WERI-Rb-1 (cell line): Measurements from ENCODE around the gene CHST6.
"Not testable (repeated sequence)": the region's sequence is repeated elsewhere in the genome, so short reads cannot be mapped to it uniquely, and the experiment has no call there.

Source experiments
- DNase-seq: peaks from one replicate; pipeline ENCODE4 v3.0.0-alpha.2; 2020
- H3K27ac ChIP-seq: fragments of 250-450 bp; sonication (Bioruptor Pico); 2 replicates; pipeline ENCODE4 v1.5.1; 2020; ENCODE audit warnings: mild to moderate bottlenecking, moderate library complexity
- H3K27me3 ChIP-seq: fragments of 250-450 bp; sonication (Bioruptor Pico); 2 replicates; pipeline ENCODE4 v1.5.1; 2021; ENCODE audit warnings: mild to moderate bottlenecking, low read depth, moderate library complexity; ENCODE audit not compliant: insufficient read depth, severe bottlenecking
- H3K36me3 ChIP-seq: fragments of 250-450 bp; sonication (Bioruptor Pico); 2 replicates; pipeline ENCODE4 v1.5.1; 2020; ENCODE audit warnings: mild to moderate bottlenecking, moderate library complexity
- H3K4me3 ChIP-seq: 2 replicates; pipeline ENCODE4 v1.5.1; 2011; ENCODE audit warnings: low read depth, mild to moderate bottlenecking, control low read depth, low read length
- H3K9me3 ChIP-seq: fragments of 250-450 bp; sonication (Bioruptor Pico); 2 replicates; pipeline ENCODE4 v1.5.1; 2021; ENCODE audit warnings: mild to moderate bottlenecking, moderate library complexity; ENCODE audit not compliant: severe bottlenecking
- TF ChIP-seq, protein P1 (sequence below): IDR thresholded peaks from 2 replicates; pipeline ENCODE4 v1.5.1; 2011; ENCODE audit warnings: low read depth, mild to moderate bottlenecking, control low read depth, inconsistent platforms, low read length

CHST6 gene

DNA sequence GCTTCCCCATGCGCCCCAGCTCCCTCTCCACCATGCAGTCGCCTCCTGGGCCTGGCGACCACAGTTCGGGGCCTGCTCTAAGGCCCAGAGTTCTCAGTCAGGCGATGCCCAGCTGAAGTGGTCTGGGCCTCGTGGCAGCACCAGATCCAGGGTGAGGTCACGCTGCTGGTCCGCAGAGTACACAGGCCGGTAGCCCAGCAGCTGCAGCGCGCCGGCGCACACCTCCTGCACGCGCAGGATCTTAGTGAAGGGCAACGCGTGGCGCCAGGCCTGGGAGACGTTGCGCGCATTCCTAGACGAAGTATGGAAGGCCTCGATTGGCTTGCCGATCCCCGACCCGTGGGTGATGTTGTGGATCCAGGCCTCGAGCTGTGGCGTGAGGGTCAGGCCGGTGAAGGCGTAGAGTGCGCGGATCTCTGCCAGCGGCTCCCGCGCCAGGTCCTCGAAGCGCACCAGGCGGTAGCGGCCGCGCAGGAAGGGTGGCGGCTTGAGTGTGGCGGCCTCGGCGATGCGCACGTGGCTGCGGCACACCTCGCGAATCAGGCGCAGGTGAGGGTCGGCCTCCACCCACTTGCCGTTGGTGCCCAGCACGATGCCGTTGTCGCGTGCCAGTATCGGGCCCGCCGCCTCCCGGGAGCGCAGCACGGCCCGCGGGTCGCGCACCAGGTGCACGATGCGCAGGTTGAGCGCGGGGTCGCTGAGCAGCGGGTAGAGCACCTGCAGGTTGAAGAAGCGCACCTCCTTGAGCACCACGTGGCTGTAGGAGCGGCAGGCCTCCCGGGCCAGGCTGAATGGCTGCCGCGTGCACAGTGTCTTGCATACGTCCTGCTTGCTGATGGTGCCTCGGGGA, 34.0 kb upstream of the CHST6 start:
- no peaks in the 10 kb centered on the region for H3K27me3 ChIP-seq
- no peaks in the 10 kb centered on the region for H3K9me3 ChIP-seq
- no peaks in the 10 kb centered on the region for H3K36me3 ChIP-seq
- TF ChIP-seq, protein P1, sequence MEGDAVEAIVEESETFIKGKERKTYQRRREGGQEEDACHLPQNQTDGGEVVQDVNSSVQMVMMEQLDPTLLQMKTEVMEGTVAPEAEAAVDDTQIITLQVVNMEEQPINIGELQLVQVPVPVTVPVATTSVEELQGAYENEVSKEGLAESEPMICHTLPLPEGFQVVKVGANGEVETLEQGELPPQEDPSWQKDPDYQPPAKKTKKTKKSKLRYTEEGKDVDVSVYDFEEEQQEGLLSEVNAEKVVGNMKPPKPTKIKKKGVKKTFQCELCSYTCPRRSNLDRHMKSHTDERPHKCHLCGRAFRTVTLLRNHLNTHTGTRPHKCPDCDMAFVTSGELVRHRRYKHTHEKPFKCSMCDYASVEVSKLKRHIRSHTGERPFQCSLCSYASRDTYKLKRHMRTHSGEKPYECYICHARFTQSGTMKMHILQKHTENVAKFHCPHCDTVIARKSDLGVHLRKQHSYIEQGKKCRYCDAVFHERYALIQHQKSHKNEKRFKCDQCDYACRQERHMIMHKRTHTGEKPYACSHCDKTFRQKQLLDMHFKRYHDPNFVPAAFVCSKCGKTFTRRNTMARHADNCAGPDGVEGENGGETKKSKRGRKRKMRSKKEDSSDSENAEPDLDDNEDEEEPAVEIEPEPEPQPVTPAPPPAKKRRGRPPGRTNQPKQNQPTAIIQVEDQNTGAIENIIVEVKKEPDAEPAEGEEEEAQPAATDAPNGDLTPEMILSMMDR = no peak
- H3K27ac ChIP-seq = no peak overlapping the region
- H3K4me3 ChIP-seq = no peak overlapping the region
- DNase-seq = no peak

DNA sequence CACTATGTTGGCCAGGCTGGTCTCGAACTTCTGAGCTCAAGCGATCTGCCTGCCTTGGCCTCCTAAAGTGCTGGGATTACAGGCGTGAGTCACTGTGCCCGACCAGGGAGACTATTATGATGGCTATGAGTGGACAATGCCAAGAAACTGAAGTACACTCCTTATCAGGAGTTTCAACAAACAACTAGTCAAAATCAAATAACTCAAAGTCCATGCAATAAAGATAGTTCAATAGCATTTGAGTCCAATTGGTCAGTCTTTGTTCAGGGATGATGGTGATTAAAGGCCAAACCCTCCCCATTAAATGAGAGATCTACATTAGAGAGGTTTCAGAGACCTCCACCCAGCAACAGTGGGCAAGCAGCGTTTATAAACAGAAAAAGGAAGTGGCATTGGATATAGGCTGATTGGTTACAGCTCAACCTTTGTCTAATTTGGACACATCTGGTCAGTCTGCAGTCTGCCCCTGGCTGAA, 32.6 kb upstream of the CHST6 start:
- no peak for DNase-seq
- no peaks in the 10 kb centered on the region for H3K36me3 ChIP-seq
- H3K9me3 ChIP-seq = no peaks in the 10 kb centered on the region
- no peak overlapping the region for H3K27ac ChIP-seq
- no peaks in the 10 kb centered on the region for H3K27me3 ChIP-seq
- TF ChIP-seq, protein P1 = no peak
- H3K4me3 ChIP-seq = no peak overlapping the region

- Histone ChIP-seq H3K4me3 (no peak overlapping the region), H3K9me3 (no peaks in the 10 kb centered on the region), H3K36me3 (no peaks in the 10 kb centered on the region), H3K27ac (no peak overlapping the region), H3K27me3 (no peaks in the 10 kb centered on the region)
- TF ChIP-seq, protein P1 = no peak
- DNase-seq = no peak
These were observed 31.0 kb upstream of the CHST6 start for GRCh38 chr16:75526032-75526790.

DNA sequence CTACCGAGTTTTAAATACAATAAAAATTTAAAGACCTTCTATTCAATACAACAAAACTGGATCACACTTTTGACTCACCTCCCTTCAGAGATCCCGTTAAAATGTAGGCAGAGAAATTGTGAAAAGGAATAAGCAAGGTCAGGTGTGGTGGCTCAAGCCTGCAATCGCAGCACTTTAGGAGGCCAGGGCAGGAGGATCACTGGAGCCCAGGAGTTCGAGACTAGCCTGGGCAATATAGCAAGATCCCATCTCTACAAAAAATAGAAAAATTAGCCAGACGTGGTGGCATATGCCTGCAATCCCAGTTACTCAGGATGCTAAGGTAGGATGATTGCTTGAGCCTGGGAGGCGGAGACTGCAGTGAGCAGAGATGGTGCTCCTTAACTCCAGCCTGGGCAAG, 23.9 kb upstream of the CHST6 start:
- H3K27me3 ChIP-seq = no peaks in the 10 kb centered on the region
- TF ChIP-seq, protein P1 = no peak
- no peaks in the 10 kb centered on the region for H3K36me3 ChIP-seq
- no peaks in the 10 kb centered on the region for H3K9me3 ChIP-seq
- H3K27ac ChIP-seq = no peak overlapping the region
- H3K4me3 ChIP-seq = no peak overlapping the region
- no peak for DNase-seq

DNA sequence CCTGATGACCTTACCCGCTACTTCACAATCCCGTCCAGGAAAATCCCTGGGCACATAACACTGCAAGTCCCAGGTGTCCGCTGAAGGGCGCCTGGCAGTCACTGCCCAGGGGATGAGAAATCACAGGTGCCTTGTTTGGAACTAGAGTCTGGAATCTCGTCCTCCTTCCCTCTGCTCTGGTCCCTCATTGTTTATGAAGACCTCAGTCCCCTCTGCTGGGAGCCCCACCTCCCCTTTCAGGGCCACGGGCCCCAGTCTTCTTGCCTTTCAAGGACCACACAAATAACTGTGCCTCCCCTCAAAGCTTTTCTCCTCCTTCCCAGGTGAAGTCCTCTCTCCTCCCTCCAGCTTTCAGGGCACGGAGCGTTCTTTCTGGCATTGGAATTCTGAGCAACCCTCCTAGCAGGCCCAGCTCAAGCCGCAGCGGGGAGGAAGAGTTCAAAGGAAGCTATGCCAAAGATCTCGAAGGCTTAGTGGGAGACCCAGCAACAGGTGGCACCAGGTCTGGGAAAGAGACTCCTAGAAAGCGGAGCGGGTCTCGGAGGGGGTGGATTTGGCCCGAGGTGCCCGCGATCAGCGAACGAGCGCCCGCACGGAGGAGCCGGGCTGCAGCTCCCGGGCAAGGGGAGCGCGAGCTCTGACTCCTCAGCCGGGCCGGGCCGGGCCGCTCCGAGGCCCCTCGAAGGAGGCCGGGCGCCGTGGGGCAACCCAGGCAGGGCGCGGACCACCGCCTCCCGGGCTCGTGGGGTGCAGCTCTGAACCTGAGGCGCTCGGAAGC, 21.1 kb upstream of the CHST6 start:
- H3K9me3 ChIP-seq, H3K36me3 ChIP-seq, H3K27me3 ChIP-seq: not testable (repeated sequence)
- peak overlapping the region; percentile 83 for H3K4me3 ChIP-seq
- H3K27ac ChIP-seq = peak overlapping the region; percentile 76
- peak; percentile 43 for DNase-seq

GRCh38 chr16:75514296-75514695, 19.1 kb upstream of the CHST6 start:
- H3K36me3 ChIP-seq = no peaks in the 10 kb centered on the region
- no peaks in the 10 kb centered on the region for H3K9me3 ChIP-seq
- H3K27ac ChIP-seq = no peak overlapping the region
- no peak overlapping the region for H3K4me3 ChIP-seq
- no peaks in the 10 kb centered on the region for H3K27me3 ChIP-seq
- TF ChIP-seq, protein P1 = no peak
- no peak for DNase-seq
